Uterus (tissue), 2 donors: ENCODE results near the gene STYXL2.

Experiments used
- POLR2A ChIP-seq, 2 donors: fragments of 450-650 bp; IDR thresholded peaks; one replicate each; pipeline ENCODE4 v1.6.1; 2016; ENCODE audit warnings: antibody characterized with exemption in 2 of 2, mild to moderate bottlenecking in 1 of 2, moderate library complexity in 1 of 2
- TF ChIP-seq, protein P1 (sequence below), 4 experiments: fragments of 200-600 bp in 2 of 4; fragments of 450-650 bp in 2 of 4; sonication (generic) in 2 of 4; IDR thresholded peaks; one replicate each; pipeline ENCODE4 v1.5.1; 2016 to 2019; ENCODE audit warnings: antibody characterized with exemption in 4 of 4, mild to moderate bottlenecking in 2 of 4, moderate library complexity in 1 of 4

DNA sequence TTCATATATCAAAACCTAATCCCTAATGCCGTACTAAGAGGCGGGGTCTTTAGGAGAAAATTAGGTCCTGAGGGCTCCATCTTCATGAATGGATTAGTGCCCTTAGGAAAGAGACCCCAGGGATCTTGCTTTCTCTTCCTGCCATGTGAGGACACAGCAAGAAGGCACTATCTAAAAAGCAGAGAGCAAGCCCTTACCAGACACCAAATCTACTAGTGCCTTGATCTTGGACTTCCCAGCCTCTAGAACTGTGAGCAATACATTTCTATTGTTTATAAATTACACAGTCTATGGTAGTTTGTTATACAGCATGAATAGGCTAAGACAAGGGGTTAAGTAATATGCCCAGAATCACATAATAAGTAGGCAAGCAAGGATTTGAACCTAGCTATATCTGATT, 42.9 kb downstream of the STYXL2 start:
- no peak for TF ChIP-seq POLR2A (IDR thresholded peaks at IDR 0.05)
- TF ChIP-seq, protein P1, sequence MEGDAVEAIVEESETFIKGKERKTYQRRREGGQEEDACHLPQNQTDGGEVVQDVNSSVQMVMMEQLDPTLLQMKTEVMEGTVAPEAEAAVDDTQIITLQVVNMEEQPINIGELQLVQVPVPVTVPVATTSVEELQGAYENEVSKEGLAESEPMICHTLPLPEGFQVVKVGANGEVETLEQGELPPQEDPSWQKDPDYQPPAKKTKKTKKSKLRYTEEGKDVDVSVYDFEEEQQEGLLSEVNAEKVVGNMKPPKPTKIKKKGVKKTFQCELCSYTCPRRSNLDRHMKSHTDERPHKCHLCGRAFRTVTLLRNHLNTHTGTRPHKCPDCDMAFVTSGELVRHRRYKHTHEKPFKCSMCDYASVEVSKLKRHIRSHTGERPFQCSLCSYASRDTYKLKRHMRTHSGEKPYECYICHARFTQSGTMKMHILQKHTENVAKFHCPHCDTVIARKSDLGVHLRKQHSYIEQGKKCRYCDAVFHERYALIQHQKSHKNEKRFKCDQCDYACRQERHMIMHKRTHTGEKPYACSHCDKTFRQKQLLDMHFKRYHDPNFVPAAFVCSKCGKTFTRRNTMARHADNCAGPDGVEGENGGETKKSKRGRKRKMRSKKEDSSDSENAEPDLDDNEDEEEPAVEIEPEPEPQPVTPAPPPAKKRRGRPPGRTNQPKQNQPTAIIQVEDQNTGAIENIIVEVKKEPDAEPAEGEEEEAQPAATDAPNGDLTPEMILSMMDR (IDR thresholded peaks at IDR 0.05): no peak
